Lung (tissue), 12 donors: Measurements from ENCODE around the gene GNPTG. TPM values are rescaled to one million over a fixed set of nuclear protein-coding genes. Genes with fewer than 3 reads are reported as not detected.

Experiments
- ATAC-seq: fragments of 200-7000 bp; cut with Tn5 transposase; one replicate; pipeline ENCODE4 v1.9.1; 2020; ENCODE audit warnings: moderate number of reproducible peaks; ENCODE audit not compliant: insufficient read depth, low FRiP score
- DNase-seq, 3 donors: peaks; one replicate each; pipeline ENCODE4 v3.0.0-alpha.2; 2013 to 2017
- H3K27ac ChIP-seq, 2 donors: one replicate each; pipeline ENCODE4 v1.5.1; 2013; ENCODE audit warnings: mild to moderate bottlenecking in 2 of 2, moderate library complexity in 2 of 2, control low read depth in 1 of 2, inconsistent platforms in 1 of 2, low read depth in 1 of 2, low read length in 1 of 2
- H3K27me3 ChIP-seq, 3 donors: one replicate each; pipeline ENCODE4 v1.5.1; 2013; ENCODE audit warnings: low read length in 2 of 3; ENCODE audit not compliant: control insufficient read depth in 3 of 3, insufficient read depth in 3 of 3
- H3K36me3 ChIP-seq, 4 donors: one replicate each; pipeline ENCODE4 v1.5.1; 2013; ENCODE audit warnings: low read length in 4 of 4, mild to moderate bottlenecking in 1 of 4, moderate library complexity in 1 of 4; ENCODE audit not compliant: control insufficient read depth in 4 of 4, insufficient read depth in 4 of 4
- H3K4me1 ChIP-seq, 5 donors: one replicate each; pipeline ENCODE4 v1.5.1; 2013; ENCODE audit warnings: low read length in 5 of 5, mild to moderate bottlenecking in 2 of 5, moderate library complexity in 1 of 5; ENCODE audit not compliant: control insufficient read depth in 5 of 5, insufficient read depth in 5 of 5
- H3K4me3 ChIP-seq: one replicate; pipeline ENCODE4 v1.5.1; 2013; ENCODE audit warnings: mild to moderate bottlenecking, control low read depth, moderate library complexity
- H3K9ac ChIP-seq, 2 donors: one replicate each; pipeline ENCODE4 v1.5.1; 2013; ENCODE audit warnings: low read length in 2 of 2, control low read depth in 1 of 2; ENCODE audit not compliant: insufficient read depth in 1 of 2
- H3K9me3 ChIP-seq, 4 donors: one replicate each; pipeline ENCODE4 v1.5.1; 2013; ENCODE audit warnings: low read length in 3 of 4, mild to moderate bottlenecking in 1 of 4, moderate library complexity in 1 of 4; ENCODE audit not compliant: control insufficient read depth in 4 of 4, insufficient read depth in 3 of 4
- CTCF ChIP-seq: IDR thresholded peaks from 2 replicates; pipeline ENCODE4 v1.5.1; 2012; ENCODE audit warnings: mild to moderate bottlenecking; ENCODE audit errors: control extremely low read depth, extremely low read depth
- WGBS, 2 donors: extraction: QIAGEN DNeasy Blood & Tissue Kit; methylation state at CpG; one replicate each; pipeline ENCODE4 v1.1.7; 2013; 5-methylcytosine and 5-hydroxymethylcytosine counted together
- polyA plus RNA-seq, 2 donors: library from polyadenylated mRNA; stranded (reverse); fragments of 200-250 nt; gene quantifications; one replicate each; pipeline ENCODE4 v1.2.1, GENCODE V29; 2013
- total RNA-seq, 2 donors: library from RNA; depleted of rRNA in 1 of 2; stranded (reverse); fragments of >200 nt in 1 of 2; gene quantifications; one replicate each; pipeline ENCODE4 v1.2.1, GENCODE V29; 2014 to 2021
- donor health status: control.
- donor health status: control.
- donor health status: Bipolar disorder and iron deficiency.
- donor health status: healthy.
- donor health status: DM: yes; HTN: yes; CAD: no.

The GNPTG gene
- total and polyA plus RNA-seq, 4 donors: 34.8 to 92.7 (median 77.8) TPM

GRCh38 chr16:1364510-1364909 lies 12.8 kb downstream of the GNPTG start:
- 89 to 90% methylated on average over 22 of the region's 22 CpGs for WGBS, 2 donors
- TF ChIP-seq CTCF: no peak
- H3K27ac ChIP-seq: no peak overlapping the region
- no peak overlapping the region for H3K9ac ChIP-seq
- no peaks in the 10 kb centered on the region for H3K9me3 ChIP-seq
- ATAC-seq: no peak
- no peaks in the 10 kb centered on the region for H3K4me1 ChIP-seq
- DNase-seq: no peak
- no peaks in the 10 kb centered on the region for H3K27me3 ChIP-seq
- no peak overlapping the region for H3K4me3 ChIP-seq
- peaks cover 3 to 60% (median 21%) of the 10 kb centered on the region in 4 donors for H3K36me3 ChIP-seq

GRCh38 chr16:1366060-1366711 lies 14.5 kb downstream of the GNPTG start:
- WGBS, 2 donors: 77 to 87% methylated on average over 29 of the region's 29 CpGs

GRCh38 chr16:1366712-1367299 lies 15.1 kb downstream of the GNPTG start:
- H3K4me3 ChIP-seq: no peak overlapping the region
- no peaks in the 10 kb centered on the region for H3K9me3 ChIP-seq
- no peak for TF ChIP-seq CTCF
- H3K36me3 ChIP-seq: peaks cover 3 to 62% (median 24%) of the 10 kb centered on the region in 4 donors
- H3K9ac ChIP-seq: no peak overlapping the region
- H3K4me1 ChIP-seq: no peaks in the 10 kb centered on the region
- ATAC-seq: no peak
- H3K27me3 ChIP-seq: no peaks in the 10 kb centered on the region
- 92% methylated on average over 19 to 24 of the region's 24 CpGs for WGBS, 2 donors
- no peak for DNase-seq
- H3K27ac ChIP-seq: no peak overlapping the region

More at GRCh38 chr16:1366060-1366711, 14.5 kb downstream of the GNPTG start:
- H3K9me3 ChIP-seq: no peaks in the 10 kb centered on the region
- no peak overlapping the region for H3K4me3 ChIP-seq
- H3K36me3 ChIP-seq: peaks cover 3 to 60% (median 24%) of the 10 kb centered on the region in 4 donors
- DNase-seq: no peak
- no peak for TF ChIP-seq CTCF
- no peaks in the 10 kb centered on the region for H3K27me3 ChIP-seq
- ATAC-seq: no peak
- H3K9ac ChIP-seq: no peak overlapping the region
- no peak overlapping the region for H3K27ac ChIP-seq
- H3K4me1 ChIP-seq: no peaks in the 10 kb centered on the region
